COR-L47 (cell line): ENCODE data around the gene ANTKMT.
A peak's percentile ranks its signal among the peaks of the same experiment; 100 is the strongest.
"Not testable (repeated sequence)": the region's sequence is repeated elsewhere in the genome, so short reads cannot be mapped to it uniquely, and the experiment has no call there.

Source experiments
- DNase-seq: peaks from one replicate; lab custom pipeline; 2025; lab: John Stamatoyannopoulos, UW

Gene ANTKMT

DNA sequence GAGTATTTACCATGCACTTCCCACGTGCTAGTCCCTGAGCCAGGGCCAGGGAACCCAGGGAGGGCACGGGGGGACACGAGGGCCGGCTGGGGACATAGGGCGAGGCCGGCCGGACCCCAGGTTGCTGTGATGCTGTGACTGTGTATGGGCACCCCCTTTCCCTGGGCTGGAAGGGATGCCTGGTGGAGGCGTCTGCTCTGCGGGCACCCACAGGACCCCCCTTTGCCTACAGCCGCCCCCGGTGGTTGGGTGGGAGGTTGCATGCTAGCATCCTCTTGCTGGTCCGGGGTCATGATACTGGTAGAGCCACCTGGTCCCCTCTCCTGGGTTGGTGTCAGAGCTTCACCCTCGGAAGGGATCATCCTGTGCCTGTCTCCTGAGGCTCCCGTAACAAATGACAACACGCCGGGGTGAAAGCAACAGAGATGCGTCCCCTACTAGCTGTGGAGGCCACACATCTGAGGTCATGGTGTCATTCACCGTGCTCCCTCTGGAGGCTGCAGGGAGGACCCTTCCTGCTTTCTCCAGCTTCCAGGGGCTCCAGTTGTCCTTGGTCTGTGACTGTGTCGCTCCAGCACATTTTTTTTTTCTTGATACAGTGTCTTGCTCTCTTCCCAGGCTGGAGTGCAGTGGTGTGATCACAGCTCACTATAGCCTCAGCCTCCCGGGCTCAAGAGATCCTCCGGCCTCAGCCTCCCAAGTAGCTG lies 23.0 kb downstream of the ANTKMT start:
- no peak for DNase-seq

DNA sequence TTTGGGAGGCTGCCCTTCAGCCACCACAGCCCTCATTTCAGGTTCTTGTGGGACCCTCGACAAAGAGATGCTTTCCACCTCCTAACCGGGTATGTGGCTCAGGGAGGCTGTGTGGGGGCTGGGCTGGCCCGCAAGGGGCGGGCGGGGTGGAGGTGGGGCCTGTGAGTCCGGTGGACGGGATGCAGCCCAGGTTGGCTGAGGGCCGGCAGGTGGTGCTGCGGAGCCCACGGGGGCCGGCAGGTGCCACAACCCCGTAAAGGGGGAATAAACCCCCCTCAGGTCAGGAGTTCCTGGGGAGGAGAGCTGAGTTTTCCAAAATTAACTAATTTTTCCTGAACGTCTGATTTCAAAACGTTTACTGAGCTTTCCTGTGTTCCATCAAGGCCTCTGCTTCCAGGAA lies 24.8 kb downstream of the ANTKMT start:
- peak; percentile 33 for DNase-seq

DNA sequence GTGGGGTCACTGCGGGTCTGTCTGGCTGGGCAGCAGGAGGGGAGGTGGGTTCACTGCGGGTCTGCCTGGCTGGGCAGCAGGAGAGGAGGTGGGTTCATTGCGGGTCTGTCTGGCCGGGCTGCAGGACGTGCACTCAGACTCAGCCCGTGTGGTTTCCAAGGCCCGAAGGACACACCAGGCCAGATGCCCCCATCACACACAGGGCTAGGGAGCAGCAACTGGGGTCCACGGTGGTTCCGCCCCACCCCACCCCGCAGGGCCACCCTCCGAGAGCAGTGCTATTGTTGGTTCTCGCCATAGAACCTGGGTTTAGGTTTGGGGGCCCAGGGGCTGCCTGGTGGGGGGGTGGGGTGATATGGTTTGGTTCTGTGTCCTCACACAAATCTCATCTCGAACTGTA lies 25.7 kb downstream of the ANTKMT start:
- no peak for DNase-seq

DNA sequence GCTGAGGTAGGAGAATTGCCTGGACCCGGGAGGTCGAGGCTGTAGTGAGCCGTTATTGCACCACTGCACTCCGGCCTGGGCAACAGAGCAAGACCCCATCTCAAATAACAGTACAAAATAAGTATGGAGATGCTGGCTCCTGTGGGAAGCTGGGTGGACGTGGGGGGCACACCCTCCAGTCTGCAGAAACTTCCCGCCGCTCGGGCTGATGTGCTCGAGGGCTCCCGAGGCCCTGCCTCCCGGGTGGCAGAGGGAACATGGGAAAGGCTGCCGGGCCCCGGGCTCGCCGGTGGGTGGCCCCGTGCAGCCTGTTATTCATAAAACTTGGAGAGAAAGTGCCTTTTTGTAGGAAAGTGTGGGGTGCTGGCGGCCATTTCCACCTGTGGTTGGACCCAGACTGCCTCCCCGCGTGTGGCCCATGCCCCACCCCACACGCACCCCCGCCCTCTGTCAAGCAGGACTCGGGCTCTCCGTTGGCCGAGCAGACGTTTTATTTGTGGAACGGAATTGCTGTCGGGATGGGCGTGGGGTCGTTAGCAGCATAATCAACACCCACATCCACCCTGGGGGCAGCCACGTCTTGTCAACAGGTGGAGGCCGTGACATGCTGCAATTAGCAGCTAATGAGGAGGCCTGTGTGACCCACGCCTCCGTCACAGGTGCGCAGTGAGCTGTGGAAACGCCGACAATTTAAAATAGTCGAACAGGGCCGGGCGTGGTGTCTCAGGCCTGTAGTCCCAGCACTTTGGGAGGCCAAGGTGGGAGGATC lies 27.2 kb downstream of the ANTKMT start:
- no peak for DNase-seq

DNA sequence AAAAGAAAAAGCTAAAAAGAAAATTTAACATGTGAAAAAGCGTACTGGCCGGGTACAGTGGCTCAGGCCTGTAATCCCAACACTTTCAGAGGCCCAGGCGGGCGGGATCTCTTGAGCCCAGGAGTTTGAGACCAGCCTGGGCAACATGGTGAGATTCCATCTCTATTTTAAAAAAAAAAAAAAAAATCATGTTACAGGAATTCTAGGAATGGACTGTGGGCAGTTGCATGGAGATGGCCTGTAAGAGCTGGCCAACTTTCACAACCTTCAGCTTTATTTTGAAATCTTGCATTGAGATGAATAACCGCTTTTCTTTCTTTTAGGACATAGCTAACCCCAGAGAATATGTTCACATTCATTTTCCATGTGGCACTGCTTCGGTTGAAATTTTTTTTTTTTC lies 28.1 kb downstream of the ANTKMT start:
- no peak for DNase-seq

DNA sequence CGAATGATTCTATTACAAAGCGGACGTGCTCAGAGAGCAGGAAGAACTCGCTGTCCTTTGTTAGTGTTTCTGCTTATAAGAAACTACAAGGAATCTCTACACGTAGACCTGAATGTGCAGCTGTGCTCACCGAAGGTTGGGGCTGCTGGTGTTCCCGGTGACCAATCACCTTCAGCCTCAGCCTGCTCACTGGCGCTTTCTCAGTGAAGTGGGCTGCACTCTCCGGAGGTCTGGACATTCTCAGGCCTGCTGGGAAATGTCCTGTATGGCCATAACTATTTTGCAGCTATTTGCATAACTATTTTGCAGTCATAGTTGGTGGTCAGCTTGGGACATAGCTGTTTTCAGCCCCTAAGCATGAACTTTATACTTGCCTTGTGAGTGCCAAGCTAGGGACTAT lies 29.5 kb downstream of the ANTKMT start:
- no peak for DNase-seq

DNA sequence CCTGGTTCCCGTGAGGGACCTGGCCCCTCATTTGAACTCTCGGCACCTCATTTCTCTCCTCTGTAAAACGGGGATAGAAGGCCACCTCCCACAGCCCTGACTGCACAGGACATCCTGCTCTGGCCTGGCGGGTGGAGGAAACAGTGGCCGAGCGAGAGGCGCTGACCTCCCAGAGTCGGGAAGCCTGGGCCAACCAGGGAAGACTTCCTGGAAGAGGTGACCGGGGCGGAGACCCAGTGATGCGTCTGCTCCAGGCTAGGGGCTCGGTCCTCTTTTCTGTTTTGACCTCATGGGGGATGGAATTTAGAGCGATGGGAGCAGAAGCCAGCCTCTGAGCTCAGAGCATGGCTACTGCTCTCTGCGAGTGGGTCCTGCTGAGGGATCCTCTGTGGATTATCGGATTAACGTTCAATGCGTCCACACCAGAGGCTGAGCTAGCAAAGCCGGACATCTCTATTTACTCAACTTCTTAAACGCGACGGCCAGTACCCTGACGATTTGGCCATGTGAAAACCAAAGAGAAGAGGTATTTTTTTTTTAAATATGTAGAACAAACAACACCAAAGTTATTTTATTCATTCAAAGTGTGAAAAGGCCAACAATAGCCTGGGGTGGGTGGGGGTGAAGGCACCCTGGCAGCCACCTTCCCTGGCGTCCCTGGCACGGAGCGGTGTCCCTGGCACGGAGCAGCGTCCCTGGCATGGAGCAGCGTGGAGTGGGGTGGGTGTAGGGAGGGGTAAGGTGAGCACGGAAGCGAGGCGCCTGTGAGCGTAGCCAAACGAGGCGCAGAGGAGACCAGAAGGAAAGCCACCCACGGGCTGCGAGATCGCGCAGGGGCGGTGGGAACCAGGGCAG lies 30.4 kb downstream of the ANTKMT start:
- DNase-seq, result no peak

DNA sequence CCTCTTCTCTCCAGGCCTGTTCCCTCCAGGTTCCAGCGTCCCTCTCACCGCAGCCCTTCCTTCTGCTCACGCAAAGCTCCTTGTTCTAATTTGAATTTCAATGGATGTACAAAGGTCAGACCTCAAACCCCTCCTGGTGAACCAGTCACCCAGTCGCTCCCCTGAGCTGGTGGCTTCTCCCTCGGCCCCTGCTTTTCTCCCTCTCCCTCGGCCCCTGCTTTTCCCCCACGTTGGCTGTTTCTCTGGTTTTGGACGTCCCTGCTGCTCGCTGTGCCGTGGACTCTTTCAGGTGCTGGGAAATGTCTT lies 31.0 kb downstream of the ANTKMT start:
- no peak for DNase-seq

DNA sequence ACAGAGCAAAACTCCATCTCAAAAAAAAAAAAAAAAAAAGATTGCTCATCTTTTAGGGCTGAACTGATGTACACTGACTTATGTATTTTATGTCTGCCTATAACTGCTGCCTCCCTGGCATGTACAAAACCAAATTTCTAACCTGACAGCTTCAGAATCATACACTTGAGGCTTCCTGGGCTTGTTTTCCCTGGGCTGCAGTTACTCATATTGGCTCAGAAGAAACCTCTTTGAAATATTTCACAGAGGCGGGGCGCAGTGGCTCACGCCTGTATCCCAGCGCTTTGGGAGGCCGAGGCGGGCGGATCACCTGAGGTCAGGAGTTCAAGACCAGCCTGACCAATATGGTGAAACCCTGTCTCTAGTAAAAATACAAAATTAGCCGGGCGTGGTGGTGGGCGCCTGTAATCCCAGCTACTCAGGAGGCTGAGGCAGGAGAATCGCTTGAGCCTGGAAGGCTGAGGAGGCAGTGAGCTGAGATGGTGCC lies 33.2 kb downstream of the ANTKMT start:
- not testable (repeated sequence) for DNase-seq

DNA sequence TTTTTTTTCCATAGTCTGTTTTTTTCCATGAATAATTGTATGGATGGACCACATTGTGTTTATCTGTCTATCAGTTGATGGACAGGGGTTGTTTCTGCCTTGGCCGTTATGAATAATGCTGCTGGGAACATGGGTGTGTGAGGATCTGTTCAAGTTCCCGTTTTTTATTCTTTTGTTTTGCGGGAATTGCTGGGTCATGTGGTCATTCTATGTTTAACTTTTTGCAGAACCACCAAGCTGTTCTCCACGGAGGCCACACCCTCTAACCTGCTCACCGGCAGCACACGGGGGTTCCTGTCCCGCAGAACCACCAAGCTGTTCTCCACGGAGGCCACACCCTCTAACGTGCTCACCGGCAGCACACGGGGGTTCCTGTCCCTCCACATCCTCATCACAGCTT lies 33.7 kb downstream of the ANTKMT start:
- DNase-seq, result no peak

DNA sequence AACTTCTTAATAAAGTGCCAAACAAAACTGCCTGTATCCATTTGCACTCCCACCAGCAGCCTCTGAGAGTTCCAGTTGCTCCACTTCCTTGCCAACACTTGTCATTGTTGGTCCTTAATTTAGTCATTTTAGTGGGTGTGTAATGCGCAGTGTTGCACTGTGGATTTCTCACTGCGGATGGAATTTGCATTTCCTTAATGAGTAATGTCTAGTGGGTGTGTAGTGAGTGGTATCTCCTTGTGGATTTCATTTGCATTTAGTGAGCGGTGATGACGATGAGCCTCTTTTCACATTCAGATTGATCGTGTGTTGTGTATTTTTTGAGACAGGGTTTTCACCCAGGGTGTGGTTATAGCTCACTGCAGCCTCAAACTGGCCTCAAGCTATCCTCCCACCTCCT lies 35.5 kb downstream of the ANTKMT start:
- DNase-seq, result no peak

DNA sequence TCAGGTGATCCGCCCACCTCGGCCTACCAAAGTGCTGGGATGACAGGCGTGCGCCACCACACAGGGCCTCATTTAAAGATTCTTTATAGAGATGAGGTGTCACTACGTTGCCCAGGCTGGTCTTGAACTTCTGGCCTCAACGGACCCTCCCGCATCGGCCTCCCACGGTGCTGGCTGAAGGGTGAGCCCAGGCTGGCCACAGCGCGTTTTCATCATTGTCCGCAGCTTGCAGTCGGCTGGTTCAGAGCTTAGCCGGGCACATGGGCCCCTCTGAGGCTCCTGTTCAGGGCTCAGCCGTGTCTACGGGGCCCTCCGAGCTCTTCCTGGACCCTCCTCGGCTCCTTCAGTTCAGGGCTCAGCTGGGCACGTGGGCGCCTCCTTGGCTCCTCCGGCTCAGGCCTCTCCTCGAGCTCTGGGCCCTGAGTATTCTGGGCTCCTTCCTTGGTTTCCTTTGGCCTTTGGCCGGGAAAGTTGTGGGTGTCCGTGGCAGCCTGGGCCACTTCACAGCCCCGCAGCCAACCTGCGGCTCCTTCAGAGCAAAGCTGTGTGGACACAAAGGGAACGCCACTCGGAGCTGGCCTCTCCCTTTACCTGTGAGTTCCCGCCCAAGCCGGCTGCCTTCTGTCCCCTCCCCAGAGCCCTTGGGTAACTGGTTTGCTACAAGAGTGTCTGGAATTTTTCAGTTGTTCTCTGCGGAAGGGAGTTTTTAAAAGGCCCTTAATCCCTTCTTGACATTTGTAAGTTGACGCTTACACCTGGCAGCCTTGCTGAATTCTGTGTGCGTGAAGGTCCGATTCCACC lies 38.4 kb downstream of the ANTKMT start:
- DNase-seq, result no peak

DNA sequence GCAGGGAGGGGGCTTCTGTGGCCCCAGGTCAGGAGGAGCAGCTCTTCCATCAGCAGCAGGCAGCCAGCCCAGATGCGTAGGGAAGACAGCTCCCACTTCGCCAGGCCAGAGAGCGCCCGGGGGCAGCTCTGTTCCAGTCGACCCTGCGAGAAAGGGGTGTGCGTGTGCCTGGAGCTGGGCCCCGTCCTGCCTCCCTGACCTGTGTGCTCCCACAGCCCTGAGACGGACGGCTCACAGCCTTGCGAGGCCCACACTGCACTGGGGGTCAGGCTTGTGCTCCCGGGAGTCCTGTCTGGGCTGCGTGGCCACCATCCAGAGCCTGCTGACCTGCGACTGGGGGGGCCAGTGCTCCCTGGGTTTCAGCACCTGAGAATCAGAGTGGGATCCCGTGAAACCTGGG lies 39.1 kb downstream of the ANTKMT start:
- no peak for DNase-seq

DNA sequence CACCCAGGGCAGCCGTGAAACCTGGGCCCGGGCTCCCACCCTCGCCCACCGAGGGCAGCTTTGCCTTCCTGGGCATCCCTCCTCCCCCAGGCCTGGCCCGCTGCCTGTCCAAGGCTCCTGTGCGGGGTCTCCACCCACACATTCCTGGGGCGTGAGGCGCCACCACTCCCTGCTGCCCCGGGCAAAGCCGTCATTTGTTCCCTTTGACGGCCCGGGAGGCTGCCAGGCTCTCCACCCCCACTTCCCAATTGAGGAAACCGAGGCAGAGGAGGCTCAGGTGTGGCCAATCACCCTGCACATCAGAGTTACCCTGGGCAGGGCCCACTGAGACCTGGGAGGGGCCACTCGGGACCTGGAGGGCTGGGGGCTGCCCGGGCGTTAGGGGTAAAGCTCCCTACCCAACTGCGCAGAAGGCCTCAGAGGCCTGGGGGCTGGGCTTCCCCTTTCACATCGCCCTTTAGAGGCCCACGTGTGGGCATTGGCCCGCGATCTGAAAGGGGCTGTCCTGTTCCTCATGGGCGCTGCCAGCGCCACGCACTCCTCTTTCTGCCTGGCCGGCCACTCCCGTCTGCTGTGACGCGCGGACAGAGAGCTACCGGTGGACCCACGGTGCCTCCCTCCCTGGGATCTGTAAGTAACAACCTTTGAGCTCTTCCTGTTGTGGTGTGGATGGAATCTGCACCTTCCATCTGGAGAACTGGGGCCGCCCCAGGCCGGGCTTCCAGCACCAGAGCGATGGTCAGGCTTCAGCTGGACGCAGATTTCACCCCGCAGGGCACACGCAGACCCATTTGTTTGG lies 39.8 kb downstream of the ANTKMT start, which contains the start of gene MSLN:
Gene MSLN, plus strand, starts transcription at position 190 of the 799 bp plus-strand sequence. CDS start 1,947 bp downstream, outside the sequence.
- DNase-seq, result no peak

DNA sequence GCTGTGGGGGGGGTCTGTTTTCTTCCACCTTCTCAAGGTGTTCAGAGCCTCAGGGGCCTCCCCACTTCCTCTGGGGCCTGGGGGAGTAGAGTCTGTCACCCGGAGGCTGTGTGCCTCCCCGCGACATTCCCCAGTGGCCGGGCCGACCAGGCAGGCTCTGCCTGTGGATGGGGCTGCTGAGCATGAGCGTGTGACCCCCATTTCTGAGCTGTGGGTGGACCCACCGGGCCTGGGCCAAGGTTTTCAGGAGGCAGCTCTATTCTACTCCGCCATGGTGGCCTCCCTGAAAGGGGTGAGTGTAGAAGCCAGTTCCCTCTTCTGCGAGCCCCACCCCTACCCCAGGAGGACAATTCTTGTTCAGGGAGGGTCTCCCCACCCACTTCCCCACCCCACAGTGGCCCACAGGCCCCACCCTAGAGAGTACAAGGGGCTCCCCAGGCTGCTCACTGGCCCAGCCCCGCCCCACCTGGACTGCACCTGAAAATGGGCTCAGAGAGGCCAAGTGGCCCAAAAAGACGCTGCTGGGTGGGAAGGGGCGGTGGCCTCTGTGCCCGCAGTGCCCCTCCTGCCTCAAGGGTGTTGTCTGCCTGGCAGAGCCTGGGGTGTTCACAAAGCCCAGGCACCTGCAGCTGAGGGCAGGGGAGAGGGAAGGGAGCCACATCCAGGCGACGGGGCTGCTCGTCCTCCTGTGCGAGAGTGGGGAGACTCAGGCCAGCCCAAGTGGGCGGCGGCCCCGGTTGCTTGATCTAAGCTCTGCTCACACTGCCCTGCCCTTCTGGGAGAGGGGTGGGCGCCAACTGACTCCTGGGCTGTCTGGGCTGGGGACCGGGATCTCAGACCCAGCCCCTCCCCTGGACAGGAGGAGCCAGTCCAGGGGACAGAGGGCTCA lies 40.9 kb downstream of the ANTKMT start:
- no peak for DNase-seq

DNA sequence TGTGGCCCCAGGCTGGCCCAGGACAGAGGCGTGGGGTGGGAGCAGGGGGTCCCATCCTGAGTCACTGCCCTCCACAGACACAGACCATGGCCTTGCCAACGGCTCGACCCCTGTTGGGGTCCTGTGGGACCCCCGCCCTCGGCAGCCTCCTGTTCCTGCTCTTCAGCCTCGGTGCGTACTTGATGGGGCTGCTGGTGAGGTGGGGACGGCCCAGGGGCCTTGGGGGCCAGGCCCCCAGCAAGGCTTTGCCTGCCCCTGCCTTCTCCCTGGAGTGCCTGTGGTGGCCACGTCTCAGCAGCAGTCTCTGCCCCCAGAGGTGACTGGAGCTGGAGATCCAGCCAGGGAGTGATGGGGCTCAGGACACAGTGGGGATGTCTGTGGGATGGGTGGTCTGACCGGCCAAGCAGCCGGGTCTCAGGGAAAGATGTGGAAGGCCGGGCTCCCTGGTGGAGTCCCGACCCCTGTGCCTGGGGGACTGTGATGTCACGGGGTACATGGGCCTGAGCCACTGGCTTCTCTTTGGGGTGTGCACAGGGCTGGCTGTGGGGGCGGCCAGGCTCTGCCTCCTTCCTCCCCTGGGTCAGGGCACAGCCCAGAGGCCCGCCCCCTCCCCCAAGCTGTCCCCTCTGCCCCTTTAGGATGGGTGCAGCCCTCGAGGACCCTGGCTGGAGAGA lies 41.8 kb downstream of the ANTKMT start:
- no peak for DNase-seq

DNA sequence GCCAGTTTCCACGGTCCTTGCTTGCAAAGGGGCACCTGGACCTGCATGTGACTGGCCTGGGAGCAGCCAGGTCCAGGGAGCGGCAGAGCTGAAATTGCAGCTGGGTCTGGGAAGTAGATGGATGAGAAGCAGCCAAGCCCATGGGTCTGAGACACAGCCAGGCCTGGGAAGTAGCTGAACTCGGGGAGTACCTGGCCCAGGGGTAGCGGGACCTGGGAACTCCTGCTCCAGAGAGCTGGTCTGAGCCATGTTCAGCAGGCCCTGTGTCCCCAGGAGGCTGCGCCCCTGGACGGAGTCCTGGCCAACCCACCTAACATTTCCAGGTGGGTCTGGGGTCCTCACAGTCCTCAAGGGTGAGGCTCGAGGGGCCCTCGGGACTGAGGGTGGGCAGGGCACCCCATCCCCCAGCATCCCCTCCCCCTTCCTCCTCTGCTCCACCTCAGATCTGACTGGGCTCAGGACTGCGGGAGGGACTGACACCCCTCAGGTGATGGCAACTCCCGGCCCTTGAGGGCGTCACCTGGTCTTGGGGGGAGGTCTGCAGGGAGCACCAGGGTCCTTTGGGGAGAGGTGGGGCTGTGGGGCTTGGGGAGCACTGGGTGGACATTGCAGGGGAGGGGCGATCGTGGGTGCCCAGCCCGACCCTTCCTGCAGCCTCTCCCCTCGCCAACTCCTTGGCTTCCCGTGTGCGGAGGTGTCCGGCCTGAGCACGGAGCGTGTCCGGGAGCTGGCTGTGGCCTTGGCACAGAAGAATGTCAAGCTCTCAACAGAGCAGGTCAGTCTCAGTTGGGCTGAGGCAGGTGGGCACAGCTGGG lies 42.6 kb downstream of the ANTKMT start:
- no peak for DNase-seq

DNA sequence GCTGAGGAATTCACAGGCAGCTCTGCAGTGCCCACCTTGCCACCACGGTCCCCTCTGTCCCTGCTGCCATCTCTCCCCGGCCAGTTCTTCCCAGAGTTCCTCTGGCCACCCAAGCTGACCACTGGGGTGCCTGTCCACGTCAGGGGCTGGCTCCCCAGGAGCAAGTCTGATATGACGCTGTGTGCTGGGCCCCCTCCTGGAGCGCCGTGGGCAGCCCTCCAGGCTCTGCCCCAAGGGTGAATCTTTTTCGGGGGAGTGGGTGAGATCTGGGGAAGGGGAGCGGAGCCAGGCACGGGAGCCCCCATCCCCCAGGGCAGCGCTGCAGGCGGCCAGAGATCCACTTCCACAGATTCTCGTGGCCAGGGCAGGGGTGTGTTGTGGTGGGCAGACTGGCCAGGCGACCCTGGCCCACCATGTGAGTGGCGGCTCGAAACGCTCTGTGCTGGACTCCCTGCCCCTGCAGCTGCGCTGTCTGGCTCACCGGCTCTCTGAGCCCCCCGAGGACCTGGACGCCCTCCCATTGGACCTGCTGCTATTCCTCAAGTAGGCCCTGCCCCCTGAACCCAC lies 43.3 kb downstream of the ANTKMT start:
- no peak for DNase-seq
